SH-SY5Y (cell line): ENCODE data around the gene TMEM181.

Experiments used
- GATA2 ChIP-seq: IDR thresholded peaks from 2 replicates; pipeline ENCODE4 v1.6.1; 2011; ENCODE audit warnings: mild to moderate bottlenecking, low read depth, low read length
- GATA3 ChIP-seq: IDR thresholded peaks from 2 replicates; pipeline ENCODE4 v1.6.1; 2011; ENCODE audit warnings: low read depth, mild to moderate bottlenecking, low read length, moderate library complexity

DNA sequence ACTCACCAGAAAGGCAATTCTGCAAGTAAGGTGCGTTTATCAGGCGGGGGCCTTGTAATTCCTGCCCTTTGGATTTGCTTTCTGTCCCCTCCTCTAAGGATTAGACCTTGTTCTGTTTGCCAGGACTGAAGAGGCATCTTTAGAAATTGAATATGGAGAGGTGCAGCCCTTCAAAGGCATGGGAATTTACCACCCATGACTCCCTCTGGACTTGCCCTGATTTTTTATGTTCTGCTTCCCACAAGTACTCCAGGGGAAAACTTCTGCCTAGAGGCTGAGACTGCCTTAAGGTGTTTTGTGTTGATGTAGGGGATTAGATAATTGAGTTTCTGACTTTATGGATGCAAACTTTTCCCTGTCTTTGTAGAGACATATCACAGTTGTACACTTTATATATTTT lies 120.1 kb downstream of the TMEM181 start:
- TF ChIP-seq GATA3 (no peak), GATA2 (no peak)
